ENCODE data around the gene GEMIN7. TPM values are rescaled to one million over a fixed set of nuclear protein-coding genes. Genes with fewer than 3 reads are reported as not detected.

Gene GEMIN7
- total RNA-seq, 1 experiment from 2014 or later, result 34.0 TPM

DNA sequence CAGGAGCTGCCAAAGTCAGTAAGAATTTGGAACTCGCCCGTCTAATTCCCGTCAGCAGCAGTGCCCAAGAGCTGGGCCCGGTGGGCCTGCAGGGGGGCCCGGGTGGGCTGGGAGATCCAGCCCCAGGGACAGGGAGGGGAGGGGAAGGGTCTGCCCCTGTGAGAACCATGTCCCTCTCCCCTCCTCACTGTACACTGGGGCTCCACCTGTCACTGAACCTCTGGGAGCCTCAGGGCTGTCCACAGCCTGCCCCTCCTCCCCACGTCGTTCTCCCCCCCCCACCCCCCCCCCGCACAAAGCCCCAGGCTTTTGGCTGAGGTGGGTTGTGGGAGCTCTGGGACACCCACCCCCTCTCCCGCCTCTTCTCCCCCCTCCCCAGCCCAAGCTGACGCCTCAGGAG, 11.0 kb upstream of the GEMIN7 start:
- no peaks in the 10 kb centered on the region for H3K27me3 ChIP-seq (replicated peaks; ENCODE audit: insufficient read depth, low read depth, low read length, poor library complexity)
- intact Hi-C loops (cut with micrococcal nuclease; ENCODE audit: unreplicated experiment), result no loop called here
- CTCF ChIA-PET, result no interaction called here
- TF ChIP-seq, protein P1, sequence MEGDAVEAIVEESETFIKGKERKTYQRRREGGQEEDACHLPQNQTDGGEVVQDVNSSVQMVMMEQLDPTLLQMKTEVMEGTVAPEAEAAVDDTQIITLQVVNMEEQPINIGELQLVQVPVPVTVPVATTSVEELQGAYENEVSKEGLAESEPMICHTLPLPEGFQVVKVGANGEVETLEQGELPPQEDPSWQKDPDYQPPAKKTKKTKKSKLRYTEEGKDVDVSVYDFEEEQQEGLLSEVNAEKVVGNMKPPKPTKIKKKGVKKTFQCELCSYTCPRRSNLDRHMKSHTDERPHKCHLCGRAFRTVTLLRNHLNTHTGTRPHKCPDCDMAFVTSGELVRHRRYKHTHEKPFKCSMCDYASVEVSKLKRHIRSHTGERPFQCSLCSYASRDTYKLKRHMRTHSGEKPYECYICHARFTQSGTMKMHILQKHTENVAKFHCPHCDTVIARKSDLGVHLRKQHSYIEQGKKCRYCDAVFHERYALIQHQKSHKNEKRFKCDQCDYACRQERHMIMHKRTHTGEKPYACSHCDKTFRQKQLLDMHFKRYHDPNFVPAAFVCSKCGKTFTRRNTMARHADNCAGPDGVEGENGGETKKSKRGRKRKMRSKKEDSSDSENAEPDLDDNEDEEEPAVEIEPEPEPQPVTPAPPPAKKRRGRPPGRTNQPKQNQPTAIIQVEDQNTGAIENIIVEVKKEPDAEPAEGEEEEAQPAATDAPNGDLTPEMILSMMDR (conservative IDR thresholded peaks at IDR 0.05; ENCODE audit: low read depth, low read length), result no peak
- TF ChIP-seq EZH2 (IDR thresholded peaks at IDR 0.05; ENCODE audit: borderline replicate concordance, low read depth, low read length, poor library complexity, severe bottlenecking), result no peak
- peaks cover 49% of the 10 kb centered on the region for H3K36me3 ChIP-seq (ENCODE audit: insufficient read depth, low read length, poor library complexity, severe bottlenecking)
- no peaks in the 10 kb centered on the region for H3K9me3 ChIP-seq (ENCODE audit: low read depth, low read length, poor library complexity, severe bottlenecking)
- no peak overlapping the region for H3K27ac ChIP-seq (ENCODE audit: low read depth, low read length, poor library complexity, severe bottlenecking)
- no peak overlapping the region for H3K4me3 ChIP-seq (ENCODE audit: low read depth, low read length, poor library complexity, severe bottlenecking)
- no peaks in the 10 kb centered on the region for H3K4me1 ChIP-seq (ENCODE audit: insufficient read depth, low read length, poor library complexity, severe bottlenecking)
- DNase-seq (ENCODE audit: low spot score), result no peak
- BruUV-seq (replicated peaks), result no TSS peak
- POLR2A ChIA-PET (ENCODE audit: low non-redundant PET), result no interaction called here

DNA sequence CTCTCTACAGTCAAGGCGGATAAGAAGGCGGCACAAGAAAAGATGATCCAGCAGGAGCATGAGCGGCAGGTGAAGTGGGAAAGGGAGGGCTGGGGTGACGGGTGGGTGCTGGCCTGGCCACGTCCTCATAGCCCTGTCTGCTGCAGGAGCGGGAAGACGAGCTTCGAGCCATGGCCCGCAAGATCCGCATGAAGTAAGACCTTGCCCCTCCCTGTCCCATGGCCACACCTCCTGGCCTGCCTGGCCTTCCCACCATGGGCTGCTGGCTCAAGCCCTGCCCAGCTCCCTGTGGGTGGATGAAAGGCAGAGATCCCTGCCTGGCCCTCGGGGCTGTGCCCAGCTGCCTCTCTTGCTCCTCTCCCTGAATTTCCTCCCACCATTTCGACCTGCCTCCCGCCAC, 10.0 kb upstream of the GEMIN7 start:
- H3K27me3 ChIP-seq (replicated peaks; ENCODE audit: insufficient read depth, low read depth, low read length, poor library complexity), result no peaks in the 10 kb centered on the region
- ChIA-PET CTCF (no interaction called here), POLR2A (ENCODE audit: low non-redundant PET) (no interaction called here)
- no peak for DNase-seq (ENCODE audit: low spot score)
- H3K27ac ChIP-seq (ENCODE audit: low read depth, low read length, poor library complexity, severe bottlenecking), result no peak overlapping the region
- peaks cover 43% of the 10 kb centered on the region for H3K36me3 ChIP-seq (ENCODE audit: insufficient read depth, low read length, poor library complexity, severe bottlenecking)
- intact Hi-C loops (cut with micrococcal nuclease; ENCODE audit: unreplicated experiment), result no loop called here
- no peaks in the 10 kb centered on the region for H3K4me1 ChIP-seq (ENCODE audit: insufficient read depth, low read length, poor library complexity, severe bottlenecking)
- H3K4me3 ChIP-seq (ENCODE audit: low read depth, low read length, poor library complexity, severe bottlenecking), result no peak overlapping the region
- H3K9me3 ChIP-seq (ENCODE audit: low read depth, low read length, poor library complexity, severe bottlenecking), result no peaks in the 10 kb centered on the region
- TF ChIP-seq, protein P1 (conservative IDR thresholded peaks at IDR 0.05; ENCODE audit: low read depth, low read length), result no peak
- no peak for TF ChIP-seq EZH2 (IDR thresholded peaks at IDR 0.05; ENCODE audit: borderline replicate concordance, low read depth, low read length, poor library complexity, severe bottlenecking)
- BruUV-seq (replicated peaks), result no TSS peak

DNA sequence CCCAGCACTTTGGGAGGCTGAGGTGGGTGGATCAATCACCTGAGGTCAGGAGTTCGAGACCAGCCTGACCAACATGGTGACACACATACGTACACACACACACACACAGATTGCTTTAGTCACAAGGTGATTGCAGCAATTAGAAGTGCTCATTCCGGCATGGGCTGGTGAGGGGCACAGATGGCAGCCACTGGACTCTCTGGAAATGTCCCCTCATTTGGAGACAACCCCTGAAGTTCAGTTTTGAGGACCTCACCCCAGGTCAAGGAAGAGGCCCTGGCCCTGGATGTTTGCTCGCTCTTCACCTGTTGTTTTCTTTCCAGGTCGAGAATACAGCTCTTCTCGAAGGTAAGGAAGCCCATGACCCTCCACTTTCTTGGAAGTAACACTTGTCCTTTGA, 8.8 kb upstream of the GEMIN7 start:
- Histone ChIP-seq H3K36me3 (ENCODE audit: insufficient read depth, low read length, poor library complexity, severe bottlenecking) (peaks cover 35% of the 10 kb centered on the region), H3K27me3 (replicated peaks; ENCODE audit: insufficient read depth, low read depth, low read length, poor library complexity) (no peaks in the 10 kb centered on the region), H3K4me3 (ENCODE audit: low read depth, low read length, poor library complexity, severe bottlenecking) (no peak overlapping the region), H3K4me1 (ENCODE audit: insufficient read depth, low read length, poor library complexity, severe bottlenecking) (no peaks in the 10 kb centered on the region), H3K27ac (ENCODE audit: low read depth, low read length, poor library complexity, severe bottlenecking) (no peak overlapping the region), H3K9me3 (ENCODE audit: low read depth, low read length, poor library complexity, severe bottlenecking) (no peaks in the 10 kb centered on the region)
- no TSS peak for BruUV-seq (replicated peaks)
- POLR2A ChIA-PET (ENCODE audit: low non-redundant PET), result no interaction called here
- no peak for DNase-seq (ENCODE audit: low spot score)
- CTCF ChIA-PET, result no interaction called here
- no peak for TF ChIP-seq EZH2 (IDR thresholded peaks at IDR 0.05; ENCODE audit: borderline replicate concordance, low read depth, low read length, poor library complexity, severe bottlenecking)
- TF ChIP-seq, protein P1 (conservative IDR thresholded peaks at IDR 0.05; ENCODE audit: low read depth, low read length), result no peak
- intact Hi-C loops (cut with micrococcal nuclease; ENCODE audit: unreplicated experiment), result no loop called here

Data from A673 (cell line).